ENCODE results near the gene PRTFDC1. TPM values are rescaled to one million over a fixed set of nuclear protein-coding genes. Genes with fewer than 3 reads are reported as not detected.
"Not testable (repeated sequence)": the region's sequence is repeated elsewhere in the genome, so short reads cannot be mapped to it uniquely, and the experiment has no call there.

PRTFDC1 gene
- total RNA-seq, 2 experiments from 2014 or later = 0.27 to 0.46 TPM

DNA sequence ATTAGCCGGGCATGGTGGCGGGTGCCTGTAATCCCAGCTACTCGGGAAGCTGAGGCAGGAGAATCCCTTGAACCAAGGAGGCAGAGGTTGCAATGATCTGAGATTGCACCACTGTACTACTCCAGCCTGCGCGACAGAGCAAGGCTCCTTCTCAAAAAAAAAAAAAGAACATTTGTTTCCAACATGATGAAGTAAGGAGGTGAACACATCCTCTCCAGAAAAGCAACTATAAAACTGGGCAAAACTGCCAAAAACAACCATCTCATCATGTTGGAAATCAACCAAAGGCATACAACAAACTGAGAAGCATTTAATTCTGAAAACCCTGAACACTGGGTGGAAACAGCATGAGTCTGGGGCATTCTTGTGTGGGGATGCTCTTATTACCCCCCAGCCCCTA, 14.3 kb downstream of the PRTFDC1 start:
- H3K4me3 Mint-ChIP-seq = no peak overlapping the region
- no peaks in the 10 kb centered on the region for H3K4me1 Mint-ChIP-seq
- POLR2A ChIA-PET = no interaction called here
- no peak overlapping the region for H3K27ac Mint-ChIP-seq
- no peaks in the 10 kb centered on the region for H3K27me3 Mint-ChIP-seq
- DNase-seq = no peak
- CTCF ChIA-PET = no interaction called here
- no peaks in the 10 kb centered on the region for H3K36me3 Mint-ChIP-seq (ENCODE audit: low read depth)
- no peaks in the 10 kb centered on the region for H3K9me3 Mint-ChIP-seq

GRCh38 chr10:24935504-24936292, 16.7 kb downstream of the PRTFDC1 start:
- H3K36me3 Mint-ChIP-seq (ENCODE audit: low read depth) = no peaks in the 10 kb centered on the region
- no peaks in the 10 kb centered on the region for H3K27me3 Mint-ChIP-seq
- H3K9me3 Mint-ChIP-seq = no peaks in the 10 kb centered on the region
- CTCF ChIA-PET = no interaction called here
- no peak overlapping the region for H3K27ac Mint-ChIP-seq
- POLR2A ChIA-PET = no interaction called here
- no peaks in the 10 kb centered on the region for H3K4me1 Mint-ChIP-seq
- DNase-seq = no peak
- H3K4me3 Mint-ChIP-seq = no peak overlapping the region

GRCh38 chr10:24931236-24931635, 21.2 kb downstream of the PRTFDC1 start:
- H3K4me1 Mint-ChIP-seq = peaks cover 2% of the 10 kb centered on the region
- no peak for DNase-seq
- no peaks in the 10 kb centered on the region for H3K27me3 Mint-ChIP-seq
- ChIA-PET CTCF (no interaction called here), POLR2A (no interaction called here)
- no peak overlapping the region for H3K27ac Mint-ChIP-seq
- H3K4me3 Mint-ChIP-seq = no peak overlapping the region
- H3K36me3 Mint-ChIP-seq (ENCODE audit: low read depth) = no peaks in the 10 kb centered on the region
- H3K9me3 Mint-ChIP-seq = no peaks in the 10 kb centered on the region

- DNase-seq = no peak
- Mint-ChIP-seq H3K4me1 (peaks cover 2% of the 10 kb centered on the region), H3K27ac (no peak overlapping the region), H3K9me3 (no peaks in the 10 kb centered on the region), H3K4me3 (no peak overlapping the region), H3K27me3 (no peaks in the 10 kb centered on the region), H3K36me3 (ENCODE audit: low read depth) (no peaks in the 10 kb centered on the region)
- CTCF ChIA-PET = interaction anchor here (0.8 to 1.5 kb wide), 4 partner anchors 14 to 220 kb away, joined by 3 to 6 read pairs (median 3); no protein-coding TSS in a partner anchor
- POLR2A ChIA-PET = no interaction called here
These were observed 22.0 kb downstream of the PRTFDC1 start for GRCh38 chr10:24930427-24930826.

- Mint-ChIP-seq H3K4me1 (peaks cover 2% of the 10 kb centered on the region), H3K9me3 (peaks cover 4% of the 10 kb centered on the region), H3K27me3 (no peaks in the 10 kb centered on the region), H3K4me3 (no peak overlapping the region), H3K27ac (no peak overlapping the region), H3K36me3 (ENCODE audit: low read depth) (no peaks in the 10 kb centered on the region)
- no peak for DNase-seq
- ChIA-PET CTCF (interaction anchor here (0.8 to 1.5 kb wide), 5 partner anchors 15 to 220 kb away, joined by 3 to 6 read pairs (median 3); no protein-coding TSS in a partner anchor), POLR2A (no interaction called here)
These were observed 22.5 kb downstream of the PRTFDC1 start for GRCh38 chr10:24929904-24930303.

- no peak overlapping the region for H3K27ac Mint-ChIP-seq
- H3K27me3 Mint-ChIP-seq = no peaks in the 10 kb centered on the region
- ChIA-PET POLR2A (no interaction called here), CTCF (interaction anchor here (1.0 to 1.5 kb wide), 3 partner anchors 16 to 219 kb away, joined by 3 to 6 read pairs (median 3); no protein-coding TSS in a partner anchor)
- H3K4me3 Mint-ChIP-seq = no peak overlapping the region
- no peak for DNase-seq
- H3K36me3 Mint-ChIP-seq (ENCODE audit: low read depth) = peaks cover 6% of the 10 kb centered on the region
- H3K9me3 Mint-ChIP-seq = peaks cover 11% of the 10 kb centered on the region
- peaks cover 2% of the 10 kb centered on the region for H3K4me1 Mint-ChIP-seq
These were observed 23.3 kb downstream of the PRTFDC1 start for GRCh38 chr10:24929056-24929544.

GRCh38 chr10:24928163-24928562, 24.2 kb downstream of the PRTFDC1 start:
- Mint-ChIP-seq H3K4me1 (peaks cover 4% of the 10 kb centered on the region), H3K27ac (no peak overlapping the region), H3K4me3 (no peak overlapping the region), H3K27me3 (no peaks in the 10 kb centered on the region), H3K36me3 (ENCODE audit: low read depth) (peaks cover 9% of the 10 kb centered on the region), H3K9me3 (peaks cover 17% of the 10 kb centered on the region)
- CTCF ChIA-PET = interaction anchor here (1.4 kb wide), 1 partner anchor 13 kb away, joined by 4 read pairs; no protein-coding TSS in a partner anchor
- no peak for DNase-seq
- POLR2A ChIA-PET = no interaction called here

DNA sequence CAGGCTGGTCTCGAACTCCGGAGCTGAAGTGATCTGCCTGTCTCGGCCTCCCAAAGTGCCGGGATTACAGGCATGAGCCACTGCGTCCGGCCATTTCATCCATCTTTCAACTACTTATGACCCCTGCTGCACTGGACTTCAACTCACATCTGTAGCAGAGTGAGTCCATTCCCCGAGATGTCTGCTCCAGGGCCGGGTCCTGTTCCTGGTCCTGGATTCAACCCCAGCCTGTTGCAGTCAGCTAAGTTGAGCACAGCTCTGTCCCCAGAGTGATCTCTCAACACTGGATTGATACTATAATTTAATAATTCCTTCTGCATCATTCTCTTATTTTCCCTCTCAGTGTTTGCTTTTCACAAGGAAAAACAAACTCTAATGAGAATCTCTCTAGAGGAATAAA, 25.8 kb downstream of the PRTFDC1 start:
- Mint-ChIP-seq H3K9me3 (peaks cover 17% of the 10 kb centered on the region), H3K4me1 (peaks cover 6% of the 10 kb centered on the region), H3K4me3 (no peak overlapping the region), H3K36me3 (ENCODE audit: low read depth) (peaks cover 9% of the 10 kb centered on the region), H3K27me3 (no peaks in the 10 kb centered on the region), H3K27ac (no peak overlapping the region)
- POLR2A ChIA-PET = no interaction called here
- CTCF ChIA-PET = no interaction called here
- DNase-seq = no peak

GRCh38 chr10:24925799-24926198, 26.6 kb downstream of the PRTFDC1 start:
- no peak overlapping the region for H3K27ac Mint-ChIP-seq
- DNase-seq = no peak
- POLR2A ChIA-PET = no interaction called here
- H3K4me1 Mint-ChIP-seq = peaks cover 13% of the 10 kb centered on the region
- no peak overlapping the region for H3K4me3 Mint-ChIP-seq
- H3K27me3 Mint-ChIP-seq = no peaks in the 10 kb centered on the region
- CTCF ChIA-PET = interaction anchor here (0.6 kb wide), 1 partner anchor 45 kb away, joined by 3 read pairs; no protein-coding TSS in a partner anchor
- H3K9me3 Mint-ChIP-seq = peaks cover 17% of the 10 kb centered on the region
- peaks cover 9% of the 10 kb centered on the region for H3K36me3 Mint-ChIP-seq (ENCODE audit: low read depth)

DNA sequence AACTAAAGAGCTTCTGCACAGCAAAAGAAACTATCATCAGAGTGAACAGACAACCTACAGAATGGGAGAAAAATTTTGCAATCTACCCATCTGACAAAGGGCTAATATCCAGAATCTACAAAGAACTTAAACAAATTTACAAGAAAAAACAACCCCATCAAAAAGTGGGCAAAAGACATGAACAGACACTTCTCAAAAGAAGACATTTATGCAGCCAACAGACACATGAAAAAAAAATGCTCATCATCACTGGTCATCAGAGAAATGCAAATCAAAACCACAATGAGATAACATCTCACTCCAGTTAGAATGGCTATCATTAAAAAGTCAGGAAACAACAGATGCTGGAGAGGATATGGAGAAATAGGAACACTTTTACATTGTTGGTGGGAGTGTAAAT, 27.9 kb downstream of the PRTFDC1 start:
- CTCF ChIA-PET; H3K27me3 Mint-ChIP-seq; H3K27ac Mint-ChIP-seq; POLR2A ChIA-PET; H3K36me3 Mint-ChIP-seq (ENCODE audit: low read depth); H3K4me3 Mint-ChIP-seq; DNase-seq: not testable (repeated sequence)
- H3K9me3 Mint-ChIP-seq = peaks cover 19% of the 10 kb centered on the region
- peaks cover 17% of the 10 kb centered on the region for H3K4me1 Mint-ChIP-seq

- H3K4me3 Mint-ChIP-seq; H3K27ac Mint-ChIP-seq; H3K27me3 Mint-ChIP-seq; H3K36me3 Mint-ChIP-seq (ENCODE audit: low read depth); DNase-seq: not testable (repeated sequence)
- ChIA-PET CTCF (interaction anchor here (1.2 kb wide), 1 partner anchor 12 kb away, joined by 3 read pairs; no protein-coding TSS in a partner anchor), POLR2A (interaction anchor here (0.6 kb wide), 2 partner anchors 28 to 32 kb away, joined by 4 to 5 read pairs; no protein-coding TSS in a partner anchor)
- H3K9me3 Mint-ChIP-seq = peaks cover 19% of the 10 kb centered on the region
- H3K4me1 Mint-ChIP-seq = peaks cover 15% of the 10 kb centered on the region
These were observed 30.1 kb downstream of the PRTFDC1 start for GRCh38 chr10:24922222-24922868.

GRCh38 chr10:24920907-24921881, 31.2 kb downstream of the PRTFDC1 start:
- POLR2A ChIA-PET = interaction anchor here (0.5 to 0.6 kb wide), 3 partner anchors 27 to 31 kb away, joined by 4 to 5 read pairs (median 5); no protein-coding TSS in a partner anchor

More at GRCh38 chr10:24920907-24921881, 31.2 kb downstream of the PRTFDC1 start:
- Mint-ChIP-seq H3K27ac (peak overlapping the region; percentile 48), H3K27me3 (no peaks in the 10 kb centered on the region), H3K9me3 (peaks cover 19% of the 10 kb centered on the region), H3K36me3 (ENCODE audit: low read depth) (peaks cover 9% of the 10 kb centered on the region), H3K4me1 (peaks cover 15% of the 10 kb centered on the region), H3K4me3 (no peak overlapping the region)
- DNase-seq = peak; percentile 6
- CTCF ChIA-PET = interaction anchor here (1.4 kb wide), 1 partner anchor 30 kb away, joined by 3 read pairs; no protein-coding TSS in a partner anchor

Data from activated CD4-positive, alpha-beta T cell treated with anti-CD3 and anti-CD28 coated beads, Interleukin-2, amount 10 ng/mL, durations not matched to agents 7 days and 5 days (primary cell).